ENCODE data around the gene NT5DC2.

The NT5DC2 gene

DNA sequence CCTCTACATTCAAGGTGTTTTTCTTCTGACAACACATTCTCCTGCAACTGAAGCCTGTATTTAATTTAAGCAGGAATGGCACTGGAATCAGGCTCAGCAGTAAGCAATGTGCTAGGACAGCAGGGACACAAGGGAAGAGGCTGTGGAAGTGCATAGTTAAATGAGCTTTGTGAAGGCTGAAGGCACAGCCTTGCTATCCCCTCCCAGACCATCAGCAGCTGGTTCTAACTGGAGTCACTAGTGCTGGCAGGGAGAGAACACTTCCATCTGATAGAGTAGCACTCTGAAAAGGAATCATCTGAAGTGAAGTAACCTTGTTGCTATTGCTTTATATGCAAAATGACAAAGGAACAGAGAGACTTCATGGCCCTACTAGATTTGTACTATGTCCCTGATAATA is 17.5 kb upstream of the NT5DC2 start:
- no peak overlapping the region for H3K4me3 ChIP-seq (ENCODE audit: low read depth, low read length)
- TF ChIP-seq, protein P1, sequence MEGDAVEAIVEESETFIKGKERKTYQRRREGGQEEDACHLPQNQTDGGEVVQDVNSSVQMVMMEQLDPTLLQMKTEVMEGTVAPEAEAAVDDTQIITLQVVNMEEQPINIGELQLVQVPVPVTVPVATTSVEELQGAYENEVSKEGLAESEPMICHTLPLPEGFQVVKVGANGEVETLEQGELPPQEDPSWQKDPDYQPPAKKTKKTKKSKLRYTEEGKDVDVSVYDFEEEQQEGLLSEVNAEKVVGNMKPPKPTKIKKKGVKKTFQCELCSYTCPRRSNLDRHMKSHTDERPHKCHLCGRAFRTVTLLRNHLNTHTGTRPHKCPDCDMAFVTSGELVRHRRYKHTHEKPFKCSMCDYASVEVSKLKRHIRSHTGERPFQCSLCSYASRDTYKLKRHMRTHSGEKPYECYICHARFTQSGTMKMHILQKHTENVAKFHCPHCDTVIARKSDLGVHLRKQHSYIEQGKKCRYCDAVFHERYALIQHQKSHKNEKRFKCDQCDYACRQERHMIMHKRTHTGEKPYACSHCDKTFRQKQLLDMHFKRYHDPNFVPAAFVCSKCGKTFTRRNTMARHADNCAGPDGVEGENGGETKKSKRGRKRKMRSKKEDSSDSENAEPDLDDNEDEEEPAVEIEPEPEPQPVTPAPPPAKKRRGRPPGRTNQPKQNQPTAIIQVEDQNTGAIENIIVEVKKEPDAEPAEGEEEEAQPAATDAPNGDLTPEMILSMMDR (conservative IDR thresholded peaks at IDR 0.05; ENCODE audit: low read depth, low read length), result no peak
- no peak for DNase-seq (ENCODE audit: low read depth)

DNA sequence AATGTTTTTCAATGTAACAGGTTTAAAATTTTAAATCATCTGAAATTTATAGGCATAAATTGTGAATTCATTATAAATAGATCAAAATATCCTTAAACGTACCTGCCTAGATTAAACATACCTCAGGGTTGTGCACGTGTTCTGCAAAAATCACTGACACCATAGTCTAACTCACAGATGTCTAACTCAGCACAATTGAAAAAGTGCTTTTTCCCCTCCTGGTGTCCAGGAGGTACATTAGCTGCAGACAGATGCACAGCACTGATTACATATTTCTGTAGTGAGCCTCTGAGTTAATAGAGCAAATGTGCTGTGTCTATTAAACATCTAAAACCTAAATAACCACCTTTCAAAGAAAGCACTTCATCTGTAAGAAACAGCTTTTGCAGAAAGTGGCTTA is 13.5 kb upstream of the NT5DC2 start:
- TF ChIP-seq, protein P1 (conservative IDR thresholded peaks at IDR 0.05; ENCODE audit: low read depth, low read length), result no peak
- DNase-seq (ENCODE audit: low read depth), result no peak
- no peak overlapping the region for H3K4me3 ChIP-seq (ENCODE audit: low read depth, low read length)

DNA sequence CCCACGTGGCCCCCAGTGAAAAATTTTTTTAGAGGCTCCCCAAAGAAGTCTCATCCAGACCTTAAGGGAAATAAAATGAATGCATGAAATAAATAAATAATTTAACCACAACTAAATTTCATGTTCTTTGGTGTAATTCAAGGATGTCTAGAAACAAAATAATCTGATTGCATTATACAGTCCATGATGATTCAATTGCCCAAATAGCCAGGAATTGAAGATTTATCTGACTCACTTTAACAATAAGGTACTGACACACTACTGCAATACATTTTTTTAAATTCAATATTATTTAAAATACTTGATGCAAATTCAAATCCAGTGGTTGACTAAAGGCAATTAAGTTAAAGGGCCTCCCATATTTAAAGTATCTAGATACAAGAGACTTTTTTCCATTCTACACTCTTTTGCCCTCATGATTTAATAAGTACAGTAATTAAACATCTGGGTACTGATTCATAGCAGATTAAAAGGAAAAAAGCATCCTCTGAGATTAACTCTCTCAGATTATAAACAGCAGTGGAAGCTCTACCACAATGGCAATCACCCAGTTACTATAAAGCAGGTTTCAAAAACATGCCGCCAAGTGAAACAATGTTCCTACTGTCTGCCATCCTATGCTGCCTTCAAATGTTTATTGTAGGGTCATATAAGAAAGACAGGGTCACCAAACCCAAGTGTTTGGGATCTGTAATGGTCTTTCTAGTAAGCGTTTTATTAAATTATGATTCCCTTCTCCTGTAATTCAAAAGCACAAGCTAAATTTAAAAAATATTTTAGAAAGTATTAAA is 12.6 kb upstream of the NT5DC2 start:
- H3K4me3 ChIP-seq (ENCODE audit: low read depth, low read length), result no peak overlapping the region
- DNase-seq (ENCODE audit: low read depth), result no peak
- TF ChIP-seq, protein P1 (conservative IDR thresholded peaks at IDR 0.05; ENCODE audit: low read depth, low read length), result no peak

DNA sequence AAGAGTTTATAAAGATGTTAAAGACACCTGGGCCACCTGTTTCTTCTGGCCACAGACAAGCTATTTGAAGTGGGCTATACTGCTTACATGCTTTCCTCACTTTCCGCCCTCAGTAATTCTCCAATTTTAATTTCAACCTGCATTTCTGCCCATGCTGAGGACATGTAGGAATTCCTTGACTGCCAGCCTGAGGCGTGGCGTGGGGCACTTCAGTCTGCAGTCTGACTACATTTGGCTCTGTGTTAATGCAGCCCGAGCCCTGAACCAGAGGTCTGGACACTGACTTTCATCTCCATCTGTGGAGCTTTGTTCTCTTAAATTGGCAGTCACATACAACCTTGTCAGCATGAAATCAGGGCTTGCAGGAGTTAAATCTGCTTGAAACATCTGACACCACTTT is 11.3 kb upstream of the NT5DC2 start:
- no peak for DNase-seq (ENCODE audit: low read depth)
- H3K4me3 ChIP-seq (ENCODE audit: low read depth, low read length), result no peak overlapping the region
- TF ChIP-seq, protein P1 (conservative IDR thresholded peaks at IDR 0.05; ENCODE audit: low read depth, low read length), result no peak

DNA sequence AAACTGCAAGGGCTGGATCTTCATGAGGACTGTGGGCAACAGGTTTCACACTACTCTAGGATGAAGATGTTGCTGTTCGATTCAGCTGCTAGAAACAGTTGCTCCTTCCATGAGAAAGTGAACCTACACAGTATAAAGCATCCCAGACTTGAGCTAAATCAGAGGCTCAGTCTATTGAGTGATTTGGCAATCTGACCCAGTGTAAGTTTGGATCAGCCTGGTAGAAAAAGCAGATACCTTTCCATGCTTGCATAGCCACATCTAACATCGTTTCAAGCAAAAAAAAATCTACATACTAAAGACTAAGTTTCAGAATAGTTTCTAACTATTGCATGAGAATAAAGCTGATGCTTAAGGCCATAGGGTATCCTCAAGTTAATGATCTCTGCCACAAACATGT is 7.4 kb upstream of the NT5DC2 start:
- DNase-seq (ENCODE audit: low read depth), result no peak
- TF ChIP-seq, protein P1 (conservative IDR thresholded peaks at IDR 0.05; ENCODE audit: low read depth, low read length), result no peak
- H3K4me3 ChIP-seq (ENCODE audit: low read depth, low read length), result no peak overlapping the region

DNA sequence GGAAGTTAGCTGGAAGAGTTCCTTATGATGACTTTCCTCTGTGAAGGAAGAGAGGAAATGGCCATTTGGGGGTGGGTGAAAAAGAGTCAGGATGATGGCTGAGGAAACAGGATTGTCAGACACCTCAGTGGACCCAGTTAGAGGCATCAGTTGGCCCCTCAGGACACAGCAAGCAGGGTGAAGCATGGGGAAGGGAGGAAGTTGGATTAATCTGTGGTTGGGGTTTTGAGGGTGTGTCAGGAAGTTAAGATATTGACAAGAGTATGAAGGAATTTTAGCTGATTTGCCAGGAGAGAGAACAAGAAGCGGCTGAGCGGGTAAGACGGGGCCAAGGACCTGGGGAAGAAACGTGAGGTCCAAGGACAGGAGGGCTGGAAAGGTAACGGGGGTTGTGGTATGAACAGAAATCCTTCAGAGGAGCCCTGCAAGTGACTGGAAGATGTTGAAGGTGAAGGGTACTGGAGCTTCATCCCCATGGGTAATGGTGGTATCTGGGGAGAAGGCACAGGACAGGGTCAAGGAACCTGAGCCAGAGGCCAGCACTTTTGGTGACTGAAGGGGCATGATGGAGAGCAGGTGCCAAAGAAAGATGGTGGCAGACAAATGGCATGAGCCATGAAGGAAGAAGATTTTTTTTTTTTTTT is 5.5 kb upstream of the NT5DC2 start:
- no peak overlapping the region for H3K4me3 ChIP-seq (ENCODE audit: low read depth, low read length)
- no peak for DNase-seq (ENCODE audit: low read depth)
- TF ChIP-seq, protein P1 (conservative IDR thresholded peaks at IDR 0.05; ENCODE audit: low read depth, low read length), result no peak
